Measurements from ENCODE around the gene MASP1. TPM values are rescaled to one million over a fixed set of nuclear protein-coding genes. Genes with fewer than 3 reads are reported as not detected.

The MASP1 gene, protein sequence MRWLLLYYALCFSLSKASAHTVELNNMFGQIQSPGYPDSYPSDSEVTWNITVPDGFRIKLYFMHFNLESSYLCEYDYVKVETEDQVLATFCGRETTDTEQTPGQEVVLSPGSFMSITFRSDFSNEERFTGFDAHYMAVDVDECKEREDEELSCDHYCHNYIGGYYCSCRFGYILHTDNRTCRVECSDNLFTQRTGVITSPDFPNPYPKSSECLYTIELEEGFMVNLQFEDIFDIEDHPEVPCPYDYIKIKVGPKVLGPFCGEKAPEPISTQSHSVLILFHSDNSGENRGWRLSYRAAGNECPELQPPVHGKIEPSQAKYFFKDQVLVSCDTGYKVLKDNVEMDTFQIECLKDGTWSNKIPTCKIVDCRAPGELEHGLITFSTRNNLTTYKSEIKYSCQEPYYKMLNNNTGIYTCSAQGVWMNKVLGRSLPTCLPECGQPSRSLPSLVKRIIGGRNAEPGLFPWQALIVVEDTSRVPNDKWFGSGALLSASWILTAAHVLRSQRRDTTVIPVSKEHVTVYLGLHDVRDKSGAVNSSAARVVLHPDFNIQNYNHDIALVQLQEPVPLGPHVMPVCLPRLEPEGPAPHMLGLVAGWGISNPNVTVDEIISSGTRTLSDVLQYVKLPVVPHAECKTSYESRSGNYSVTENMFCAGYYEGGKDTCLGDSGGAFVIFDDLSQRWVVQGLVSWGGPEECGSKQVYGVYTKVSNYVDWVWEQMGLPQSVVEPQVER
- 0.02 to 0.06 TPM (median 0.05 TPM) in 3 of 5 replicates, not detected in the others for total RNA-seq (2022; extraction: Qiagen RNA extraction)

DNA sequence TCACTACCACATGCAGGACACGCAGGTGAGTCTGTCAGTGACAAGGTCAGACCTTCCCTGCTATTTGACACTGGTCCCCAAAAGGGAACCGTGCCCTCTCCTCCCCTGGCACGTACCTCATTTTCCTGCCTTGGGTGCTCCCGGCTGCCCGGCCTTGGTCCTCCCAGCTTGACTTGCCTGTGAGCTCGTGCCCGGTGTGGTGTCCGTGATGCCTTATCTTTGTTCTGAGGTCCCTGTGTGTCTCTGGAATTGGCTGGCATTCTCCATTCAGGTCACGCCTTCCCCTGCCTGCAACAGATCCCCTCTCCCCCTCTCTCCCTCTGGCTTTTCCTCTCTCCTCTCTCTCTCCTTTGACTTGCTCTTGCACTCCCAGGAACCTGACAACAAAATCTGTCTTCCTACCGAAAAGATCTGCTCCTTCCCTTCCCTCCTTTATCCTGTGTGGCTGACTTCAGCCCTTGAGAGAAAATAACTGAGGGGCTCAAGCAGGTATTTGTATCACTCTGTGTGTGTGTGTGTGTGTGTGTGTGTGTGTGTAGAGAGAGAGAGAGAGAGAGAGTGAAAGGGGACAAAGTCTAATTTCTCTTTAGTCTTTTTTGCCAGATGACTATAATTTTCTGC, at the start of gene MASP1:
TSS of gene MASP1 (minus strand) at position 226 of the 621 bp plus-strand sequence. CDS start at position 121, 105 bp downstream.

DNA sequence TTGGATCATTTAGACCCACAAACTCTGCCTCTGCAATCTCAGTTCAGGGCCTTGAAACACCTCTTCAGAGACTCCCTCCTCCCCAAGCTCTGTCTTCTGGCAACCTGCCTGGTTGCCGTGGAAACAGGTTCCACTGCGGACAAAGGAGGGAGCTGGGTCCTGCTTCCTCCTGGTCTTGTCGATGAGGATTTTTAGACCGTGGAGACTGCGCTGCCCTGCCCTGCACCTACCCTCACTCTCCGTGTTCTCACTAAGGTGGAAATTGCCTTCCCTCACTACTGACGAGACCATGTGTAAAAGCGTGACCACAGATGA, 94.2 kb downstream of the MASP1 start, which contains the start of gene RTP1:
TSS of gene RTP1 (plus strand) at position 152 of the 315 bp plus-strand sequence. CDS start at position 182, 30 bp downstream.

Other genes with a start within 250 kb of the MASP1 start
- 47.6 to 51.5 TPM (median 49.3 TPM) in 5 replicates for gene RPL39L, start 152.2 kb downstream of the MASP1 start, total RNA-seq (2022; extraction: Qiagen RNA extraction)
- not detected in 5 replicates for gene RTP1, start 94.3 kb downstream of the MASP1 start, total RNA-seq (2022; extraction: Qiagen RNA extraction)
- gene RTP4, start 76.6 kb upstream of the MASP1 start, total RNA-seq (2022; extraction: Qiagen RNA extraction) = not detected in 5 replicates